ENCODE results near the gene DGUOK.
A peak's percentile ranks its signal among the peaks of the same experiment; 100 is the strongest.
"Not testable (repeated sequence)": the region's sequence is repeated elsewhere in the genome, so short reads cannot be mapped to it uniquely, and the experiment has no call there.

DGUOK gene

GRCh38 chr2:73926493-73927327 is at the start of gene DGUOK:
DGUOK (plus strand) TSS chr2:73926880; CDS start chr2:73926911, 31 bp downstream.
- H3K36me3 Mint-ChIP-seq (ENCODE audit: low read depth), result peaks cover 16% of the 10 kb centered on the region
- peaks cover 43% of the 10 kb centered on the region for H3K4me1 Mint-ChIP-seq (ENCODE audit: low read depth)
- H3K27ac Mint-ChIP-seq, result peak within 1 kb of the TSS; percentile 97
- H3K4me3 Mint-ChIP-seq, result peak within 1 kb of the TSS; percentile 83
- no peaks in the 10 kb centered on the region for H3K27me3 Mint-ChIP-seq (ENCODE audit: low read depth)
- H3K9me3 Mint-ChIP-seq, result no peaks in the 10 kb centered on the region

GRCh38 chr2:73877071-73877802 is 49.4 kb upstream of the DGUOK start:
- H3K27me3 Mint-ChIP-seq (ENCODE audit: low read depth), result no peaks in the 10 kb centered on the region
- no peak overlapping the region for H3K27ac Mint-ChIP-seq
- H3K36me3 Mint-ChIP-seq (ENCODE audit: low read depth), result peaks cover 6% of the 10 kb centered on the region
- no peak overlapping the region for H3K4me3 Mint-ChIP-seq
- no peaks in the 10 kb centered on the region for H3K9me3 Mint-ChIP-seq
- H3K4me1 Mint-ChIP-seq (ENCODE audit: low read depth), result peaks cover 4% of the 10 kb centered on the region

- not testable (repeated sequence) for H3K4me1 Mint-ChIP-seq (ENCODE audit: low read depth); H3K9me3 Mint-ChIP-seq; H3K4me3 Mint-ChIP-seq; H3K27me3 Mint-ChIP-seq (ENCODE audit: low read depth); H3K27ac Mint-ChIP-seq; H3K36me3 Mint-ChIP-seq (ENCODE audit: low read depth)
Observed at GRCh38 chr2:73877984-73878383, 48.7 kb upstream of the DGUOK start.

GRCh38 chr2:73885406-73885805 is 41.3 kb upstream of the DGUOK start:
- no peak overlapping the region for H3K4me3 Mint-ChIP-seq
- peaks cover 5% of the 10 kb centered on the region for H3K9me3 Mint-ChIP-seq
- H3K27me3 Mint-ChIP-seq (ENCODE audit: low read depth), result no peaks in the 10 kb centered on the region
- peaks cover 2% of the 10 kb centered on the region for H3K36me3 Mint-ChIP-seq (ENCODE audit: low read depth)
- peaks cover 16% of the 10 kb centered on the region for H3K4me1 Mint-ChIP-seq (ENCODE audit: low read depth)
- H3K27ac Mint-ChIP-seq, result no peak overlapping the region

- Mint-ChIP-seq H3K9me3 (peaks cover 5% of the 10 kb centered on the region), H3K27me3 (ENCODE audit: low read depth) (no peaks in the 10 kb centered on the region), H3K4me3 (no peak overlapping the region), H3K4me1 (ENCODE audit: low read depth) (peaks cover 16% of the 10 kb centered on the region), H3K36me3 (ENCODE audit: low read depth) (peaks cover 2% of the 10 kb centered on the region), H3K27ac (peak overlapping the region; percentile 65)
Observed at GRCh38 chr2:73886357-73886756, 40.3 kb upstream of the DGUOK start.

- peaks cover 16% of the 10 kb centered on the region for H3K4me1 Mint-ChIP-seq (ENCODE audit: low read depth)
Observed at GRCh38 chr2:73887596-73888353, 38.9 kb upstream of the DGUOK start.

DNA sequence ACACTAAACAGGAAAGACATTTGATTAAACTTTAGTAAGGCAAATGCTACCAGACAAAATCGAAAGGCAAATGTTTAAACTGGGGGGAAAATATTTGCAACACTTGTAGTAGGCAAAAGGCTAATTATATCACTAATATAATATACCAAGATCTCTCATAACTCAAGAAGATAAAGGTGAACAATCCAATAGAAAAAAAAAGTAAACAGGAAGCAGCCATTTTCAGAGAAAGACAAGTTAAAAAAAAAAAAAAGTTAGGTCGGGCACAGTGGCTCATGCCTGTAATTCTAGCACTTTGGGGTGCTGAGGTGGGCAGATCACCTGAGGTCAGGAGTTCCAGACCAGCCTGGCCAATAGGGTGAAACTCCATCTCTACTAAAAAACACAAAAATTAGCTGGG is 38.3 kb upstream of the DGUOK start:
- Mint-ChIP-seq H3K27me3 (ENCODE audit: low read depth) (no peaks in the 10 kb centered on the region), H3K4me1 (ENCODE audit: low read depth) (peaks cover 16% of the 10 kb centered on the region), H3K36me3 (ENCODE audit: low read depth) (peaks cover 2% of the 10 kb centered on the region), H3K4me3 (no peak overlapping the region), H3K9me3 (peaks cover 5% of the 10 kb centered on the region), H3K27ac (peak overlapping the region; percentile 49)

More at GRCh38 chr2:73887596-73888353, 38.9 kb upstream of the DGUOK start:
- not testable (repeated sequence) for H3K4me3 Mint-ChIP-seq; H3K27ac Mint-ChIP-seq; H3K9me3 Mint-ChIP-seq; H3K27me3 Mint-ChIP-seq (ENCODE audit: low read depth); H3K36me3 Mint-ChIP-seq (ENCODE audit: low read depth)

DNA sequence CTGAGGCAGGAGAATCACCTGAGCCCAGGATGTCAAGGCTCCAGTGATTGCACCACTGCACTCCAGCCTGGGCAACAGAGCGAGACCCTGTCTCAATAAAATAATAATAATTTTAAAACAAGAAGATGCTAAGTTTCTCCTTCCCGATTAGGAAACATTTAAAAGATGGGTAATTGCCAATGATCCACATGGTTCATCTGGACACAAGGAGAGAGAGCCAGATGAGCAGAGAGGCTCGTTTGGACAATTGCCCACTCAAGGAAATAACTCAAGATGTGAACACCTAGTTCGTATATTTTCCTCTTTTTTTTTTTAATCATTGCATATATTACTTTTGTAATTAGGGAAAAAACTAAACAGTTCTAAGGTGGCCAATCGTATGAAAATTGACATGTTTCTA is 37.5 kb upstream of the DGUOK start:
- H3K4me1 Mint-ChIP-seq (ENCODE audit: low read depth), result peaks cover 18% of the 10 kb centered on the region
- H3K27me3 Mint-ChIP-seq (ENCODE audit: low read depth), result no peaks in the 10 kb centered on the region
- H3K36me3 Mint-ChIP-seq (ENCODE audit: low read depth), result peaks cover 2% of the 10 kb centered on the region
- H3K4me3 Mint-ChIP-seq, result no peak overlapping the region
- H3K27ac Mint-ChIP-seq, result no peak overlapping the region
- H3K9me3 Mint-ChIP-seq, result peaks cover 5% of the 10 kb centered on the region

- Mint-ChIP-seq H3K27me3 (ENCODE audit: low read depth) (no peaks in the 10 kb centered on the region), H3K27ac (no peak overlapping the region), H3K4me1 (ENCODE audit: low read depth) (peaks cover 30% of the 10 kb centered on the region), H3K36me3 (ENCODE audit: low read depth) (peaks cover 2% of the 10 kb centered on the region), H3K4me3 (no peak overlapping the region), H3K9me3 (peaks cover 5% of the 10 kb centered on the region)
Observed at GRCh38 chr2:73890301-73891092, 36.2 kb upstream of the DGUOK start.

DNA sequence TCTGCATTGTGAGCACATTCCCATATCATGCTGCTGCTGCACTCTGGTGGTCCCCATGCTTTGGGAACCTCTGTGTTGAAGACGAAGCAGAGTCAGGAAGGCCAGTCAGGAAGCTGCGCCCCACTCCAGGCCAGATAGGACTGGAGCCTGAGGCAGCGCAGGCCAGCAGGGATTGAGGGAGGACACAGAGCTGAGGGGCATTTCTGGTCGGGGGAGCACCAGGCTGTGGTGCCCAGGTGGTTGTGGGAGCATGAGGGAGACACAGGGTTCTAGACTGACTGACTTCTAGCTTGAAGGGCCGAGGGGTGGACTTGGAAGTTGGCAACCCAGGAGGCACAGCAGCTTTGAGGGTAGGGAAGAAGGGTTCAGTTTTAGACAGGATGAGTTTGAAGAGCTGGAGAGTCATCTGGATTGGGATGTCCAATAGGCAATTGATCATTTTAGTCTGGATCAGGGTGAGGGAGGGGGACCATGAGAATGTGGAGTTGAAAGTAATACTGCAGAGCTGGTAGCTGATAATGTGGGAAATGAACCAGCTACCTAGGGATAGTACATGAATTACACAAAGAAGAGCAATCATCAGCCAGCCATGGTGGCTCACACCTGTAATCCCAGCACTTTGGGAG is 35.3 kb upstream of the DGUOK start:
- no peak overlapping the region for H3K27ac Mint-ChIP-seq

GRCh38 chr2:73892631-73893329 is 33.9 kb upstream of the DGUOK start, which contains the start of gene ACTG2:
ACTG2 (plus strand) TSS chr2:73893008; CDS start chr2:73901312, 8,304 bp downstream.
- H3K4me3 Mint-ChIP-seq, result no peak within 1 kb of the TSS
- no peaks in the 10 kb centered on the region for H3K36me3 Mint-ChIP-seq (ENCODE audit: low read depth)
- no peaks in the 10 kb centered on the region for H3K27me3 Mint-ChIP-seq (ENCODE audit: low read depth)
- H3K4me1 Mint-ChIP-seq (ENCODE audit: low read depth), result peaks cover 31% of the 10 kb centered on the region
- peak within 1 kb of the TSS; percentile 1 for H3K27ac Mint-ChIP-seq
- no peaks in the 10 kb centered on the region for H3K9me3 Mint-ChIP-seq

More for the DNA sequence above, 35.3 kb upstream of the DGUOK start:
- Mint-ChIP-seq H3K4me3 (no peak overlapping the region), H3K4me1 (ENCODE audit: low read depth) (peaks cover 29% of the 10 kb centered on the region), H3K36me3 (ENCODE audit: low read depth) (peaks cover 2% of the 10 kb centered on the region), H3K9me3 (no peaks in the 10 kb centered on the region), H3K27me3 (ENCODE audit: low read depth) (no peaks in the 10 kb centered on the region)

DNA sequence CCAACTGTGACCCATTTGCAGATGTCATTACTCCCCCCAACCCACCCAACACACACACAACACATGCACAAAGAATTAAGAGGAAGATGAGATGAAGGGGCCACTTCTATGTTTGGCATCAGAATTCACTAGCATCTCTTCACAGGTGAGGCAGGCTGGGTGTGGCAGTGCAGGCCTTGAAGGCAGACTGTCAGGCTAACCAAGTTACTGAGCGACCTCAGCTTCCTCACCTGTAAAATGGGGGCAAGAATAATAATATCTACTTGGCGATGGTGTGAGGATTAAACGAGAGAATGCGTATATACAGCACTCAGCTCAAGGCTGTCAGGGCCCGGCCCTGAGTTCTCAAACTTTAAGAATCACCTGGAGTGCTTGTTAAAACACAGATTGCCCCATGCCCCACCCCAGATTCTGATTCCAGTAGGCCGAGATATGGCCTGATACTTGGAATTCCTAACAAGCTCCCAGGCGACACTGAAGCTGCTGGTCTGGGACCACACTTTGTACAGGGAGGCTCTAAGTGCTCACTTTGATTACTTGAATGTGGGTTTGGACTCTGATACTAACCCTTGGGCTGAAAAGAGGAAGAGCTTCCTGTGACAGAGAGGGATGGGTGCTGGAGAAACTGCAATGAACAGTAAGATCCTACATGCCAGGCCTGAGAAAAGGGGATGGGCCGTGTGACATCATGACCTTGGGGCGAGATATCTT is 32.8 kb upstream of the DGUOK start:
- H3K4me3 Mint-ChIP-seq, result no peak overlapping the region
- no peaks in the 10 kb centered on the region for H3K9me3 Mint-ChIP-seq
- H3K4me1 Mint-ChIP-seq (ENCODE audit: low read depth), result peaks cover 27% of the 10 kb centered on the region
- peak overlapping the region; percentile 5 for H3K27ac Mint-ChIP-seq
- no peaks in the 10 kb centered on the region for H3K36me3 Mint-ChIP-seq (ENCODE audit: low read depth)
- no peaks in the 10 kb centered on the region for H3K27me3 Mint-ChIP-seq (ENCODE audit: low read depth)

- Mint-ChIP-seq H3K27ac (peak overlapping the region; percentile 5), H3K36me3 (ENCODE audit: low read depth) (no peaks in the 10 kb centered on the region), H3K27me3 (ENCODE audit: low read depth) (no peaks in the 10 kb centered on the region), H3K4me1 (ENCODE audit: low read depth) (peaks cover 27% of the 10 kb centered on the region), H3K9me3 (no peaks in the 10 kb centered on the region), H3K4me3 (no peak overlapping the region)
Observed at GRCh38 chr2:73894475-73894850, 32.2 kb upstream of the DGUOK start.

Measured in T-helper 1 cell treated with Interleukin-12 subunit alpha and Interleukin-12 subunit beta and Interleukin-4 antibody, amounts not matched to agents 30 μg/mL and 1 μg/mL, for 36 hours (primary cell).